GM10266 (cell line): ENCODE data around the gene CDON.

ENCODE experiments used
- DNase-seq: peaks from one replicate; pipeline ENCODE4 v3.0.0; 2012; ENCODE audit errors: extremely low spot score
- TF ChIP-seq, protein P1 (sequence below): IDR thresholded peaks from 2 replicates; pipeline ENCODE4 v1.5.1; 2012; ENCODE audit warnings: mild to moderate bottlenecking, low read depth; ENCODE audit not compliant: control insufficient read depth, insufficient read depth; ENCODE audit errors: missing control alignments

CDON gene

DNA sequence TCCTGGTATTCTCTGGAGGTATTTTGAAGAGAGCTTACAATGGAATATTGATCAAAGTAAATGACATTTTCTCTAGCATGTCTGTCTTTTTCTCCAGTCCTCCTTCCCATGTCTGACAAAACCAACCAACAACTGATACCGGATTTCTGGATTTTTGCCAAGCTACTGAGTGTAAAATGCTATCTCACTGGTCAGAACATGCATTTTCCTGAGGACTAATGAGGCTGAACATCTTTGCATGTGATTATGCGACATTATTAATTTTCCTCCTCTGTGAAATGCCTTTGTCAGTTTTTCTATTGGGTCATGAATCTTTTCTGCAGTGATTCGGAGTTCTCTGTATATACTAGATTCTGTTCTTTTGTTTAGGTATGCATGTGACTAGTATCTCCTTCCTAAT, 51.4 kb downstream of the CDON start:
- no peak for DNase-seq

DNA sequence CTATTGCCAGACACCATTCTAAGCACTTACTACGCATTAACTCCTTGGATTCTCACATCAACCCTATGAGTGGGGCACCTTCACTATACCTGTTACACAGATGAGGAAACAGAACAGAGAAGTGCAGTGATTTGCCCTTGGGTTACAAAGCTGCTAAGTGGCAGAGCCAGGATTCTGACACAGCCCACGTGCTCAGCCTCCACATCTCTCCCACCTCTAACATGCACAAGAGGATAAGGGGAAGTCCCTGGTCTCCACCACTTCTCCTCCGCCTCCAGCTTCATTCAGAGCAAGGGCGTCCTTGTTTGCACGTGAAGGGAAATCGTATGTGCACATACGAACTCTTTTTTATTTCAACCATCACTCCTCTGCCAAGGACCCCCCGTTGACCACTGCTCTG, 53.7 kb downstream of the CDON start:
- DNase-seq: no peak
- TF ChIP-seq, protein P1, sequence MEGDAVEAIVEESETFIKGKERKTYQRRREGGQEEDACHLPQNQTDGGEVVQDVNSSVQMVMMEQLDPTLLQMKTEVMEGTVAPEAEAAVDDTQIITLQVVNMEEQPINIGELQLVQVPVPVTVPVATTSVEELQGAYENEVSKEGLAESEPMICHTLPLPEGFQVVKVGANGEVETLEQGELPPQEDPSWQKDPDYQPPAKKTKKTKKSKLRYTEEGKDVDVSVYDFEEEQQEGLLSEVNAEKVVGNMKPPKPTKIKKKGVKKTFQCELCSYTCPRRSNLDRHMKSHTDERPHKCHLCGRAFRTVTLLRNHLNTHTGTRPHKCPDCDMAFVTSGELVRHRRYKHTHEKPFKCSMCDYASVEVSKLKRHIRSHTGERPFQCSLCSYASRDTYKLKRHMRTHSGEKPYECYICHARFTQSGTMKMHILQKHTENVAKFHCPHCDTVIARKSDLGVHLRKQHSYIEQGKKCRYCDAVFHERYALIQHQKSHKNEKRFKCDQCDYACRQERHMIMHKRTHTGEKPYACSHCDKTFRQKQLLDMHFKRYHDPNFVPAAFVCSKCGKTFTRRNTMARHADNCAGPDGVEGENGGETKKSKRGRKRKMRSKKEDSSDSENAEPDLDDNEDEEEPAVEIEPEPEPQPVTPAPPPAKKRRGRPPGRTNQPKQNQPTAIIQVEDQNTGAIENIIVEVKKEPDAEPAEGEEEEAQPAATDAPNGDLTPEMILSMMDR: no peak

More for the DNA sequence above, 51.4 kb downstream of the CDON start:
- TF ChIP-seq, protein P1: no peak

DNA sequence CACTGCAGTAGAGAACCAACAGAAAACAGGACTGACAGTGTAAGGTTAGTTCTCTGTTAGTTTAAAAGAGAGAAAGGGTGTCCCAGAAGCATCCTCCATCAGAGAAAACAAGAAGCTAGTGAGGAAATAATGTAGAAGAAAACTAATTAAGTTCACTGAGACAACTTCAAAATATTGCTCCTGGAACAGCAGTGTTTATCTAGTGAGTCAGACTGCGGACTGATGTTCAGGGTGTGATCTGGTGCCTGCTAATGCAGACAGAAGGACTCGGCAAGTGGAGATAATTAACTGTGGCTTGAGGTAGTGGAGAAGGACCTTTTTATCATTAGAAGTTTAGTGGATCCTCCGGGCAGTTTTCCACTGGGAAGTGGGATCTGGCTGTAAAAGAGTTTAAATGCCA, 55.4 kb downstream of the CDON start:
- TF ChIP-seq, protein P1: no peak
- no peak for DNase-seq

DNA sequence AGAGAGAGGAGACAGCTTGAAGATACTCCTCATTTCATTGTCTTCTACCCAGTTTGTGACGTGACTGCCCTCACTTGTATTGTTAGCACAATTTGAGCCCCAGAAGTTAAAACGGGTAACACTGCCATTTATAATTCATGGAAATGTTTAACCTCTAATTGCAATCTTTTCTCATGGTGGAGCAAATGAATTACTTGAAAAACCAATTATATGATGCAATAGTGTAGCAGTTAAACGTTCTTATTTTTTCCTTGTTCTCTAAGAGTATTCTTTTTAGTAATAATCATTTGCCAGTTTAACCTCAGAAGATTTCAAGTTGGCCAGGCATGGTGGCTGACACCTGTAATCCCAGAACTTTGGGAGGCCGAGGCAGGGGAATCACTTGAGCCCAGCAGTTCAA, 56.6 kb downstream of the CDON start:
- no peak for DNase-seq
- TF ChIP-seq, protein P1: no peak

DNA sequence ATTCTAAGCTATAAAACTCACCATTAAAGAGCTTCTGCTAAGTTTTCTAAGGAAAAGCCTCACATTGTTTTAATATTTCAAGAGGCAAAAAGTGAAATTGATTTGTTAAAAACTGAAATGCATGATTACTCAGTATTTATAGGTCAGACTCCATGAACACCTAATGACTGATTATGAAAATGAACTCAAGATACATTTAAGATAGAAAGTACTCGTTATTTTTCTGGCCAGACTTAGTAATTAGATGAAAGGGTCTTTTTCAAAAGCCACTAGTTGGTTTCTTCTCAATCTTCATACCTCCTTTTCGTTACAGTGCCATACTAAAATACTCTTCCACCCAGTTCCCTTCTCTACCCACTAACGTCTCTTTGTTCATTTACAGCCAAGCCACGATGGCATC, 60.5 kb downstream of the CDON start:
- DNase-seq: no peak
- TF ChIP-seq, protein P1: no peak

DNA sequence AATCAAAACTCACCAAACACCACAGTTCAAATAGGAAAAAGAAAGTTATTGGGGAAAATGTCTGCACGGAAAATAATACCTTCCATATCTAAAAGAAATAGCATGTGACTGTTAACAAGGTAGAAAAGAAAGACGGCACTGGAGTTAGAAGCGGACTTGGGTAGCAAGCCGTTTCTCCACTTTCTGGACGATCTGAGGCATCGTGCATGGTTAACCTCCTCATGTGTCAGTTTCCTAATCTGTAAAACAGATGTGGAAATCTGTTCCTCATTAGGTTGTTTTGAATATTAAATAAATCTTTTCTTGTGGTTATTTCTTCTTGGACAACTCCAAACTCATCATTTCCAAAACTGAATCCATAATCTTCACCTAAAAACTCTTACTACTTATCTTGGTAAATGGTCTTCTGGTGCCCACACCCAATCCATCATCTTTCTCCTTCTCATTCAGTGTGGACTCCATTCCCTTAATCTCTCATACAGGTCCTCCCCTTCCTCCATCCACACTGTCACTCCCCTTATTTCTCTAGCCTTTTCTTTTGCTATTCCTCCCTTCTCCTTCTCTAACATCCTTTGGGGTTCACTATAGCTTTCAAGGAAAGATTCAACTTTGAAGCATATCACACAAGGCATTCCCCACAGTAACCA, 63.3 kb downstream of the CDON start:
- no peak for DNase-seq
- TF ChIP-seq, protein P1: no peak

DNA sequence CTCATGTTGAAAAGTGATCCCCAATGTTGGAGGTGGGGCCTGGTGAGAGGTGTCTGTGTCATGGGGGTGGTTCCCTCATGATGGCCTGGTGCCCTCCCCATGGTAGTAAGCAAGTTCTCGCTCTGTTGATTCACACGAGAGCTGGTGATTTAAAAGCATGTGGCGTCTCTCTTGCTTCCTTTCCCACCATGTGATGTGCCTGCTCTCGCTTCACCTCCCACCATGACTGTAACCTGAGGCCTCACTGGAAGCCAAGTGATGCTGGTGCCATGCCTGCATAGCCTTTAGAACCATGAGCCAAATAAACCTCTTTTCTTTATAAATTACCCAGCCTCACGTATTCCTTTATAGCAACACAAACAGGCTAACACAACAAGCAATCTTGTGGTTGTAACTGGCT, 64.4 kb downstream of the CDON start:
- TF ChIP-seq, protein P1: no peak
- DNase-seq: no peak
